Left ventricle myocardium superior (tissue), 1 donor: Measurements from ENCODE around the gene KLK13. TPM values are rescaled to one million over a fixed set of nuclear protein-coding genes. Genes with fewer than 3 reads are reported as not detected.

Experiments
- ATAC-seq: fragments of 200-7000 bp; cut with Tn5 transposase; one replicate; pipeline ENCODE4 v1.9.1; 2020; ENCODE audit warnings: mild to moderate bottlenecking, moderate library complexity
- DNase-seq: peaks from one replicate; pipeline ENCODE4 v3.0.0-alpha.2; 2020
- intact Hi-C: fragments of 100-400 bp; cut with micrococcal nuclease; formaldehyde crosslinking; loops from one replicate; pipeline ENCODE4 v1.11.0; 2022
- total RNA-seq: library from RNA; stranded (reverse); fragmentation: NEBNext Ultra II Directional; extraction: Animal tissue kit (Norgen Biotek cat#: 25700); gene quantifications from one replicate; pipeline ENCODE4 v1.2.1, GENCODE V29; 2021
- donor health status: DM: no; HTN: yes; CAD: no; lungs with severe emphysema.

Gene KLK13
- total RNA-seq, 1 donor from 2014 or later, result not detected

- intact Hi-C loops, result no loop called here
- DNase-seq, result no peak
- no peak for ATAC-seq
Measured at GRCh38 chr19:51093510-51094345, 28.8 kb upstream of the KLK13 start.

- intact Hi-C loops, result no loop called here
- no peak for ATAC-seq
- no peak for DNase-seq
Measured at GRCh38 chr19:51093101-51093500, 28.2 kb upstream of the KLK13 start.

GRCh38 chr19:51091895-51092873, 27.3 kb upstream of the KLK13 start:
- intact Hi-C loops, result no loop called here

GRCh38 chr19:51091126-51091525, 26.2 kb upstream of the KLK13 start:
- intact Hi-C loops, result no loop called here
- ATAC-seq, result no peak
- DNase-seq, result no peak

More at GRCh38 chr19:51091895-51092873, 27.3 kb upstream of the KLK13 start:
- ATAC-seq (no peak), DNase-seq (no peak)

GRCh38 chr19:51090471-51090870, 25.6 kb upstream of the KLK13 start:
- ATAC-seq, result no peak
- intact Hi-C loops, result no loop called here
- no peak for DNase-seq

GRCh38 chr19:51089786-51090185, 24.9 kb upstream of the KLK13 start:
- intact Hi-C loops, result no loop called here
- DNase-seq, result no peak
- ATAC-seq, result no peak

GRCh38 chr19:51086153-51086850, 21.4 kb upstream of the KLK13 start:
- ATAC-seq (no peak), DNase-seq (no peak)
- intact Hi-C loops, result no loop called here

- DNase-seq (no peak), ATAC-seq (no peak)
- intact Hi-C loops, result no loop called here
Measured at GRCh38 chr19:51084505-51084904, 19.6 kb upstream of the KLK13 start.

GRCh38 chr19:51083783-51084182, 18.9 kb upstream of the KLK13 start:
- ATAC-seq (no peak), DNase-seq (no peak)
- intact Hi-C loops, result no loop called here

- intact Hi-C loops, result no loop called here
- DNase-seq, result no peak
- ATAC-seq, result no peak
Measured at GRCh38 chr19:51083181-51083580, 18.3 kb upstream of the KLK13 start.

GRCh38 chr19:51082611-51083010, 17.7 kb upstream of the KLK13 start, which contains the start of gene KLK14:
KLK14 (minus strand) TSS chr19:51082887; CDS start chr19:51082614, 273 bp downstream.
- intact Hi-C loops, result no loop called here
- no peak for DNase-seq
- ATAC-seq, result no peak

GRCh38 chr19:51081476-51081875, 16.6 kb upstream of the KLK13 start:
- intact Hi-C loops, result no loop called here
- no peak for DNase-seq
- no peak for ATAC-seq

GRCh38 chr19:51079481-51080110, 14.7 kb upstream of the KLK13 start:
- intact Hi-C loops, result no loop called here
- peak; percentile 86 for DNase-seq
- peak; percentile 93 for ATAC-seq

GRCh38 chr19:51078731-51079130, 13.8 kb upstream of the KLK13 start:
- intact Hi-C loops, result no loop called here
- no peak for ATAC-seq
- no peak for DNase-seq

GRCh38 chr19:51078104-51078503, 13.2 kb upstream of the KLK13 start:
- intact Hi-C loops, result no loop called here
- DNase-seq (no peak), ATAC-seq (no peak)

GRCh38 chr19:51076631-51077213, 11.8 kb upstream of the KLK13 start:
- intact Hi-C loops, result no loop called here
- no peak for ATAC-seq
- DNase-seq, result no peak

- DNase-seq (no peak), ATAC-seq (no peak)
- intact Hi-C loops, result no loop called here
Measured at GRCh38 chr19:51075998-51076397, 11.1 kb upstream of the KLK13 start.

- DNase-seq (no peak), ATAC-seq (no peak)
- intact Hi-C loops, result no loop called here
Measured at GRCh38 chr19:51071095-51071405, 6.2 kb upstream of the KLK13 start.
